IPS-20b (cell line): ENCODE data around the gene PDPR.
"Not testable (repeated sequence)": the region's sequence is repeated elsewhere in the genome, so short reads cannot be mapped to it uniquely, and the experiment has no call there.

Experiments
- H3K27ac ChIP-seq: one replicate; pipeline ENCODE4 v1.5.1; 2013; ENCODE audit warnings: low read length
- H3K27me3 ChIP-seq: 2 replicates; pipeline ENCODE4 v1.6.1; 2013; ENCODE audit warnings: mild to moderate bottlenecking, low read length, inconsistent platforms; ENCODE audit not compliant: insufficient read depth
- H3K36me3 ChIP-seq: 2 replicates; pipeline ENCODE4 v1.6.1; 2013; ENCODE audit warnings: low read depth, mild to moderate bottlenecking, inconsistent platforms, low read length, moderate library complexity; ENCODE audit not compliant: insufficient read depth
- H3K4me1 ChIP-seq: 2 replicates; pipeline ENCODE4 v1.6.1; 2013; ENCODE audit warnings: mild to moderate bottlenecking, control low read depth, inconsistent platforms, low read length, moderate library complexity; ENCODE audit not compliant: insufficient read depth
- H3K4me3 ChIP-seq: 2 replicates; pipeline ENCODE4 v1.5.1; 2013; ENCODE audit warnings: mild to moderate bottlenecking, low read length, inconsistent platforms
- H3K9ac ChIP-seq: 2 replicates; pipeline ENCODE4 v1.6.1; 2013; ENCODE audit warnings: low read depth, mild to moderate bottlenecking, inconsistent platforms, low read length, moderate library complexity
- H3K9me3 ChIP-seq: 2 replicates; pipeline ENCODE4 v1.6.1; 2013; ENCODE audit warnings: mild to moderate bottlenecking, low read depth, low read length, inconsistent platforms; ENCODE audit not compliant: insufficient read depth

The PDPR gene

GRCh38 chr16:70142739-70143138, 28.6 kb downstream of the PDPR start:
- not testable (repeated sequence) for H3K4me1 ChIP-seq, H3K27ac ChIP-seq, H3K9ac ChIP-seq, H3K4me3 ChIP-seq, H3K27me3 ChIP-seq, H3K9me3 ChIP-seq
- peaks cover 59% of the 10 kb centered on the region for H3K36me3 ChIP-seq

DNA sequence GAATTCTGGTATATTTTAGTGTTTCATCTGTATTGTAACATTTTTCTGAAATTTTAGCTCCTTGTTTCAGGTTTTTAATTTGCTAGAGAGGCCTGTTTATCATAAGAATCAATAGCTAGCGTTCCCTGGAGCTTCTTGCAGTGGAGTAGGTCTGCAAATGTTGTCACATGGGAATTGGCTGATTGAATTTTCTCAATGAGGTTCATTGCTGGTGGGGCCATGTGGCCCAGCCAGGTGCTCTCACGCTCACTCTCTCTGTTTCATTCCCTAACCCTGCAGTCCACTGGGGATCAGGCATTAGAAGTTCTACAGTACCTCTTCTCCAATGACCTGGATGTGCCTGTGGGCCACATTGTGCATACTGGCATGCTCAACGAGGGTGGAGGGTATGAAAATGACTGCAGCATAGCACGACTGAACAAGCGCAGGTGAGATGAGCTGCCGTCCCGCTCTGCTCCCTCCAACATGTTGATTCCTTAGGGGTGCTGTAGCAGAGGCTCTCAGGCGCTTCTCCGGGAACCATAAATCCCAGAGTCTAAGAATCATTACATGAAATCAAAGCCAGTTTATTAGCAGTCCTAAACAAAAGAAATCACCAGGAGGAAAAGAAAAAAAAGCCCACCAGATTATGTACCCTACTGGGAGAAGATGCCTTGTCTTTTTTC, 29.2 kb downstream of the PDPR start:
- H3K27ac ChIP-seq, H3K27me3 ChIP-seq, H3K9ac ChIP-seq, H3K9me3 ChIP-seq, H3K4me1 ChIP-seq, H3K4me3 ChIP-seq: not testable (repeated sequence)
- H3K36me3 ChIP-seq: peaks cover 62% of the 10 kb centered on the region

GRCh38 chr16:70147853-70148252, 33.7 kb downstream of the PDPR start:
- not testable (repeated sequence) for H3K4me1 ChIP-seq, H3K4me3 ChIP-seq, H3K27ac ChIP-seq, H3K9ac ChIP-seq, H3K27me3 ChIP-seq, H3K9me3 ChIP-seq
- H3K36me3 ChIP-seq: peaks cover 71% of the 10 kb centered on the region

- H3K27ac ChIP-seq, H3K4me3 ChIP-seq, H3K9me3 ChIP-seq, H3K9ac ChIP-seq, H3K27me3 ChIP-seq, H3K4me1 ChIP-seq: not testable (repeated sequence)
- H3K36me3 ChIP-seq: peaks cover 71% of the 10 kb centered on the region
These were observed 34.3 kb downstream of the PDPR start for GRCh38 chr16:70148453-70148852.

DNA sequence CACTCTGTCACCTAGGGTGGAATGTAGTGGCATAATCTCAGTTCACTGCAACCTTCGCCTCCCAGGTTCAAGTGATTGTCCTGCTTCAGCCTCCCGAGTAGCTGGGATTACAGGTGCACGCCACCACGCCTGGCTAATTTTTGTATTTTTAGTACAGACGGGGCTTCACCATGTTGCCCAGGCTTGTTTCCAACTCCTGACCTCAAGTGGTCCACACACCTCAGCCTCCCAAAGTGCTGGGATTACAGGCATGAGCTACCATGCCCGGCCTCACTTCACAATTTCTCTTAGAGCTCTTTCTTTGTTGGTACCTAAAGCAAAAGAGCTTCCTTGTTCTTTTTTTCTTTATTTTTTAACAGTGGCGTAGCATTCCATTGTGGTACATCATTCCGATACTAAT, 35.2 kb downstream of the PDPR start:
- not testable (repeated sequence) for H3K27ac ChIP-seq, H3K4me3 ChIP-seq, H3K4me1 ChIP-seq, H3K27me3 ChIP-seq, H3K9me3 ChIP-seq, H3K9ac ChIP-seq
- H3K36me3 ChIP-seq: peaks cover 72% of the 10 kb centered on the region

DNA sequence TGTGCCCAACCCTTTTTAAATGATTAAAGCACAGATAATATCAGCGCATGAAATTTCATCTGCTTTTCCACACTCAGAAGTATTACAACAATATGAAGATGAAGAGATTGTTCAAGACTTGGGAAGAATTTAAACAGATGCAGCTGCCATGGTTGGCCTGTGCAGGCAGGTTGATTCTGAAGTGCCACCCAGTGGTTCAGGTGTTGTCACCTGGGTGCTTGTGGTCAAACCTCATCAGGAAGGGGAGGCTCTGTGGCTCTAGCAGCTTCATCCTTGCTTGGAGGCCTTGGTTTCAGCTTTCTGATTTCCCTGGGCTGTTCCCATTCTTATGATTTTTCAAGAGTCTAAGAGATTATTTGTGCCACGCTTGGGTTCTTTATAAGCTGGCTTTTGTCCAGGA, 37.3 kb downstream of the PDPR start:
- Histone ChIP-seq H3K27me3 (no peaks in the 10 kb centered on the region), H3K4me3 (no peak overlapping the region), H3K36me3 (peaks cover 83% of the 10 kb centered on the region), H3K9ac (no peak overlapping the region), H3K9me3 (no peaks in the 10 kb centered on the region), H3K27ac (no peak overlapping the region), H3K4me1 (no peaks in the 10 kb centered on the region)

DNA sequence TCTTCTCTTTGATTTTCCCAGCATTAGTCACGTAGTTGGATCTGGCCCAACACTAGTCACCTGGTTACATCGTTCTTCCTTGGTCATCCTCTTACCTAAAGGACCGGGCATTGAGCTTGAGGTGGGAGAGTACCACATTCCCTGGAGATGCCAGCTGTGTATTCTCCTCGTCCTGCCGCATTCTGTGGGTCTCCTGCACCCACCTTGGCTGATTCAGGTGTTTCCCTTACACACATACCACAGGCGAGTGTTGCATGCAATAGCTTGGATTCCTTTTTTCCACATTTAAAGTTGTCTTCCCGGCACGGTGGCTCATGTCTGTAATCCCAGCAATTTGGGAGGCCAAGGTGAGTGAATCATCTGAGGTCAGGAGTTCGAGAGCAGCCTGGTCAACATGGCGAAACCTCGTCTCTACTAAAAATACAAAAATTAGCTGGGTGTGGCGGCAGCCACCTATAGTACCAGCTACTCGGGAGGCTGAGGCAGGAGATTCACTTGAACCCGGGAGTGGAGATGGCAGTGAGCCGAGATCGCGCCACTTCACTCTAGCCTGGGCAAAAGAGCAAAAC, 37.9 kb downstream of the PDPR start:
- no peak overlapping the region for H3K4me3 ChIP-seq
- no peak overlapping the region for H3K9ac ChIP-seq
- H3K36me3 ChIP-seq: peaks cover 89% of the 10 kb centered on the region
- no peaks in the 10 kb centered on the region for H3K9me3 ChIP-seq
- no peak overlapping the region for H3K27ac ChIP-seq
- H3K4me1 ChIP-seq: no peaks in the 10 kb centered on the region
- H3K27me3 ChIP-seq: no peaks in the 10 kb centered on the region

GRCh38 chr16:70152578-70153302, 38.6 kb downstream of the PDPR start:
- H3K27me3 ChIP-seq: no peaks in the 10 kb centered on the region
- no peak overlapping the region for H3K4me3 ChIP-seq
- no peak overlapping the region for H3K9ac ChIP-seq
- no peaks in the 10 kb centered on the region for H3K9me3 ChIP-seq
- no peak overlapping the region for H3K27ac ChIP-seq
- H3K36me3 ChIP-seq: peaks cover 93% of the 10 kb centered on the region
- H3K4me1 ChIP-seq: no peaks in the 10 kb centered on the region

DNA sequence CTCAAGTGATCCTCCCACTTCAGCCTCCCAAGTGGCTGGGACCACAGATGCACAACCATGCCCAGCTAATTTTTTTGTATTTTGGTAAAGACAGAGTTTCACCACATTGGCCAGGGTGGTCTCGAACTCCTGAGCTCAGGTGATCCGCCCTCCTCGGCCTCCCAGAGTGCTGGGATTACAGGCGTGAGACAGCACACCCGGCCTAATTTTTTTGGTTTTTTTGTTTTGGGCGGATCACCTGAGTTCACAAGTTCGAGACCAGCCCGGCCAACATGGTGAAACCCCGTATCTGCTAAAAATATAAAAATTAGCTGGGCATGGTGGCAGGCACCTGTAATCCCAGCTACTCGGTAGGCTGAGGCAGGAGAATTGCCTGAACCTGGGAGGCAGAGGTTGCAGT, 40.6 kb downstream of the PDPR start:
- H3K9me3 ChIP-seq, H3K9ac ChIP-seq, H3K4me1 ChIP-seq, H3K27ac ChIP-seq, H3K4me3 ChIP-seq, H3K27me3 ChIP-seq: not testable (repeated sequence)
- peaks cover 95% of the 10 kb centered on the region for H3K36me3 ChIP-seq

- no peak overlapping the region for H3K4me3 ChIP-seq
- no peak overlapping the region for H3K9ac ChIP-seq
- peaks cover 99% of the 10 kb centered on the region for H3K36me3 ChIP-seq
- H3K9me3 ChIP-seq: no peaks in the 10 kb centered on the region
- no peaks in the 10 kb centered on the region for H3K27me3 ChIP-seq
- H3K27ac ChIP-seq: no peak overlapping the region
- H3K4me1 ChIP-seq: no peaks in the 10 kb centered on the region
These were observed 42.3 kb downstream of the PDPR start for GRCh38 chr16:70156207-70156978.

- Histone ChIP-seq H3K9me3 (no peaks in the 10 kb centered on the region), H3K9ac (no peak overlapping the region), H3K27ac (no peak overlapping the region), H3K4me1 (no peaks in the 10 kb centered on the region), H3K27me3 (no peaks in the 10 kb centered on the region), H3K4me3 (no peak overlapping the region), H3K36me3 (peaks cover 98% of the 10 kb centered on the region)
These were observed 43.0 kb downstream of the PDPR start for GRCh38 chr16:70157105-70157476.
